GM19240 (cell line): ENCODE data around the gene NRXN3.

Source experiments
- DNase-seq: peaks from one replicate; pipeline ENCODE4 v3.0.0; 2011; ENCODE audit warnings: low spot score; ENCODE audit not compliant: insufficient read length

NRXN3 gene

GRCh38 chr14:79709573-79709972 lies 1539.4 kb downstream of the NRXN3 start:
- no peak for DNase-seq

- DNase-seq = no peak
Measured at GRCh38 chr14:79712302-79712950, 1542.3 kb downstream of the NRXN3 start.

GRCh38 chr14:79721399-79722084 lies 1551.4 kb downstream of the NRXN3 start:
- no peak for DNase-seq

- no peak for DNase-seq
Measured at GRCh38 chr14:79724934-79725717, 1555.0 kb downstream of the NRXN3 start.

- DNase-seq = no peak
Measured at GRCh38 chr14:79727900-79728299, 1557.7 kb downstream of the NRXN3 start.

- DNase-seq = no peak
Measured at GRCh38 chr14:79728331-79728730, 1558.2 kb downstream of the NRXN3 start.

GRCh38 chr14:79729731-79730130 lies 1559.6 kb downstream of the NRXN3 start:
- DNase-seq = no peak

- no peak for DNase-seq
Measured at GRCh38 chr14:79730196-79730595, 1560.0 kb downstream of the NRXN3 start.

GRCh38 chr14:79730953-79731352 lies 1560.8 kb downstream of the NRXN3 start:
- no peak for DNase-seq

- no peak for DNase-seq
Measured at GRCh38 chr14:79732911-79733655, 1562.9 kb downstream of the NRXN3 start.

- DNase-seq = no peak
Measured at GRCh38 chr14:79734151-79734550, 1564.0 kb downstream of the NRXN3 start.

- no peak for DNase-seq
Measured at GRCh38 chr14:79734656-79735055, 1564.5 kb downstream of the NRXN3 start.

GRCh38 chr14:79735121-79735520 lies 1564.9 kb downstream of the NRXN3 start:
- DNase-seq = no peak

- no peak for DNase-seq
Measured at GRCh38 chr14:79740066-79740601, 1570.0 kb downstream of the NRXN3 start.

- no peak for DNase-seq
Measured at GRCh38 chr14:79742142-79742541, 1572.0 kb downstream of the NRXN3 start.

- DNase-seq = no peak
Measured at GRCh38 chr14:79745046-79745445, 1574.9 kb downstream of the NRXN3 start.

- no peak for DNase-seq
Measured at GRCh38 chr14:79749065-79749464, 1578.9 kb downstream of the NRXN3 start.

GRCh38 chr14:79758985-79759384 lies 1588.8 kb downstream of the NRXN3 start:
- no peak for DNase-seq

- no peak for DNase-seq
Measured at GRCh38 chr14:79764323-79764722, 1594.2 kb downstream of the NRXN3 start.

GRCh38 chr14:79766511-79766910 lies 1596.3 kb downstream of the NRXN3 start:
- no peak for DNase-seq

- no peak for DNase-seq
Measured at GRCh38 chr14:79767251-79767650, 1597.1 kb downstream of the NRXN3 start.
